K562 (cell line): ENCODE data around the gene PARPBP. TPM values are rescaled to one million over a fixed set of nuclear protein-coding genes. Genes with fewer than 3 reads are reported as not detected.

Experiments used
- ATAC-seq: fragments of 200-7000 bp; cut with Tn5 transposase; 3 replicates; pipeline ENCODE4 v1.9.1; 2020; ENCODE audit warnings: moderate library complexity
- BruUV-seq: library from RNA; stranded (reverse); fragments of 400-500 nt; replicated peaks from 2 replicates; lab custom pipeline; 2021; lab: Mats Ljungman, UMichigan
- CTCF ChIA-PET: fragments of 300-600 bp; formaldehyde crosslinking; extraction: SDS; loops from one replicate; lab custom pipeline; 2021; ENCODE audit warnings: low intra/inter-chr PET ratio; lab: Yijun Ruan, JAX
- POLR2A ChIA-PET: fragments of 300-600, 350-650 bp; sonication (Branson Sonifier 250); formaldehyde crosslinking; extraction: SDS; loops from one replicate; lab custom pipeline; 2021; ENCODE audit warnings: antibody characterized with exemption, inconsistent platforms; lab: Yijun Ruan, JAX
- DNase-seq, 4 experiments: peaks; one replicate each; pipeline versions ENCODE4 v3.0.0 to v3.0.0-alpha.2; 2011 to 2018; ENCODE audit warnings: low spot score in 3 of 4, mixed read lengths in 3 of 4; ENCODE audit errors: extremely low read depth in 1 of 4
- FAIRE-seq: peaks from 2 replicates; lab custom pipeline; 2011; peaks lifted over from hg19 to GRCh38; lab: Jason Lieb, UNC
- H2AFZ ChIP-seq: 2 replicates; pipeline ENCODE4 v1.6.0; 2011; ENCODE audit warnings: low read depth, low read length, control low read depth, inconsistent platforms
- H3K27ac ChIP-seq: fragments of 200-600 bp; 3 replicates; pipeline ENCODE4 v1.8.0; 2011; ENCODE audit warnings: low read depth, mild to moderate bottlenecking, control low read depth, inconsistent platforms, low read length, moderate library complexity, mixed read lengths; ENCODE audit errors: extremely low read depth
- H3K27me3 ChIP-seq, 2 experiments: fragments of 300-600 bp in 1 of 2; 2 replicates in 1 of 2; 3 replicates in 1 of 2; pipeline versions ENCODE4 v1.6.0 to v1.8.0; 2011; ENCODE audit warnings: inconsistent platforms in 2 of 2, low read length in 2 of 2, mild to moderate bottlenecking in 1 of 2, mixed read lengths in 1 of 2, moderate library complexity in 1 of 2; ENCODE audit not compliant: control insufficient read depth in 2 of 2, insufficient read depth in 2 of 2
- H3K36me3 ChIP-seq: fragments of 300-600 bp; 3 replicates; pipeline ENCODE4 v1.8.0; 2011; ENCODE audit warnings: mild to moderate bottlenecking, low read length, inconsistent platforms; ENCODE audit not compliant: control insufficient read depth, insufficient read depth
- H3K4me1 ChIP-seq, 2 experiments: fragments of 200-600 bp in 1 of 2; replicated peaks in 1 of 2; 2 replicates in 1 of 2; 3 replicates in 1 of 2; pipeline versions ENCODE4 v1.5.1 to v1.8.0; 2011; ENCODE audit warnings: inconsistent platforms in 2 of 2, low read length in 2 of 2, mild to moderate bottlenecking in 1 of 2, mixed read lengths in 1 of 2, moderate library complexity in 1 of 2; ENCODE audit not compliant: control insufficient read depth in 2 of 2, insufficient read depth in 2 of 2
- H3K4me2 ChIP-seq: 2 replicates; pipeline ENCODE4 v1.6.1; 2011; ENCODE audit warnings: low read length, control low read depth, inconsistent platforms, mixed read lengths; ENCODE audit not compliant: insufficient read depth
- H3K4me3 ChIP-seq: fragments of 200-600 bp; sonication (generic), shearing (Covaris generic); 2 replicates; pipeline ENCODE4 v1.5.1; 2016; ENCODE audit warnings: control low read depth, inconsistent platforms
- H3K79me2 ChIP-seq: fragments of 200-600 bp; 3 replicates; pipeline ENCODE4 v1.8.0; 2011; ENCODE audit warnings: low read length, inconsistent platforms; ENCODE audit not compliant: control insufficient read depth, insufficient read depth
- H3K9ac ChIP-seq, 2 experiments: 2 replicates each; pipeline versions ENCODE4 v1.6.0 to v1.6.1; 2011; ENCODE audit warnings: low read depth in 2 of 2, low read length in 2 of 2, control low read depth in 1 of 2, inconsistent platforms in 1 of 2, mild to moderate bottlenecking in 1 of 2, mixed read lengths in 1 of 2; ENCODE audit not compliant: insufficient read depth in 1 of 2
- H3K9me1 ChIP-seq: one replicate; pipeline ENCODE4 v1.6.0; 2011; ENCODE audit warnings: inconsistent platforms, mild to moderate bottlenecking, low read length, moderate library complexity; ENCODE audit not compliant: control insufficient read depth, insufficient read depth
- H3K9me3 ChIP-seq: replicated peaks from 2 replicates; pipeline ENCODE4 v1.5.1; 2011; ENCODE audit warnings: low read depth, low read length, inconsistent platforms; ENCODE audit not compliant: control insufficient read depth, insufficient read depth
- H4K20me1 ChIP-seq: replicated peaks from 2 replicates; pipeline ENCODE4 v1.6.1; 2011; ENCODE audit warnings: low read length, inconsistent platforms, mixed read lengths; ENCODE audit not compliant: control insufficient read depth, insufficient read depth
- MBD1 ChIP-seq: fragments of 250-450 bp; sonication (Bioruptor Pico); IDR thresholded peaks from 2 replicates; pipeline ENCODE4 v1.8.0; 2022; ENCODE audit warnings: inconsistent platforms
- WGBS: fragments of 100-300 bp; shearing (Covaris generic); methylation state at CpG from one replicate; pipeline ENCODE4 v1.1.6; 2016; ENCODE audit warnings: low coverage, mixed read lengths; ENCODE audit not compliant: insufficient coverage; ENCODE audit errors: missing lambda C conversion rate; 5-methylcytosine and 5-hydroxymethylcytosine counted together
- in situ Hi-C: fragments of 300-500 bp; cut with MboI; formaldehyde crosslinking; loops from 4 replicates; pipeline ENCODE4 v1.15.0; 2018; ENCODE audit warnings: inconsistent platforms, mixed read lengths
- intact Hi-C: fragments of 100-400 bp; cut with micrococcal nuclease; formaldehyde crosslinking; loops from 2 replicates; pipeline ENCODE4 v1.14.2; 2022
- polyA plus RNA-seq, 8 experiments: library from polyadenylated mRNA; depleted of rRNA in 4 of 8; stranded (reverse) in 5 of 8; unstranded in 3 of 8; fragments of >200 nt; fragmentation: Nextera tagmentation in 2 of 8; fragmentation: Illumina TruSeq in 1 of 8; extraction: Ambion mirVana in 2 of 8; extraction: Trizol in 1 of 8; gene quantifications; 2 replicates each; pipeline versions ENCODE4 v1.2.1 to v1.2.3, GENCODE V29; 2011 to 2014; ENCODE audit warnings: inconsistent platforms in 1 of 8, missing spikeins in 1 of 8
- total RNA-seq, 7 experiments: library from RNA; depleted of rRNA in 6 of 7; stranded (reverse); fragments of >200 nt in 6 of 7; fragmentation: Illumina TruSeq in 2 of 7; extraction: Trizol in 2 of 7; gene quantifications; 2 replicates each; pipeline versions ENCODE4 v1.2.1 to v1.2.3, GENCODE V29; 2011 to 2021; ENCODE audit warnings: low replicate concordance in 1 of 7
- TF ChIP-seq, protein P1 (sequence below): fragments of 450-650 bp; formaldehyde crosslinking; IDR thresholded peaks from 2 replicates; pipeline ENCODE4 v1.4.0; 2022; ENCODE audit warnings: missing genetic modification characterization

PARPBP gene
- total and polyA plus RNA-seq, 9 of the 15 experiments (the other 6 are each of a cell fraction or from before 2014, with no cell fraction given) = 26.1 to 62.5 (median 49.0) TPM

- Histone ChIP-seq H2AFZ (no peak overlapping the region), H3K79me2 (no peaks in the 10 kb centered on the region), H3K4me2 (no peak overlapping the region), H3K9me1 (no peaks in the 10 kb centered on the region), H3K9me3 (no peaks in the 10 kb centered on the region), H3K4me3 (no peak overlapping the region), H3K36me3 (no peaks in the 10 kb centered on the region), H3K4me1 (no peaks in the 10 kb centered on the region)
- intact Hi-C loops (no loop called here), in situ Hi-C loops (no loop called here)
- POLR2A ChIA-PET = no interaction called here
- no peak for FAIRE-seq
- no peak for ATAC-seq
- CTCF ChIA-PET = no interaction called here
- WGBS = 3% methylated on average over 2 of the region's 2 CpGs
- TF ChIP-seq, protein P1, sequence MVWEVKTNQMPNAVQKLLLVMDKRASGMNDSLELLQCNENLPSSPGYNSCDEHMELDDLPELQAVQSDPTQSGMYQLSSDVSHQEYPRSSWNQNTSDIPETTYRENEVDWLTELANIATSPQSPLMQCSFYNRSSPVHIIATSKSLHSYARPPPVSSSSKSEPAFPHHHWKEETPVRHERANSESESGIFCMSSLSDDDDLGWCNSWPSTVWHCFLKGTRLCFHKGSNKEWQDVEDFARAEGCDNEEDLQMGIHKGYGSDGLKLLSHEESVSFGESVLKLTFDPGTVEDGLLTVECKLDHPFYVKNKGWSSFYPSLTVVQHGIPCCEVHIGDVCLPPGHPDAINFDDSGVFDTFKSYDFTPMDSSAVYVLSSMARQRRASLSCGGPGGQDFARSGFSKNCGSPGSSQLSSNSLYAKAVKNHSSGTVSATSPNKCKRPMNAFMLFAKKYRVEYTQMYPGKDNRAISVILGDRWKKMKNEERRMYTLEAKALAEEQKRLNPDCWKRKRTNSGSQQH (CRISPR knock-in tag) = no peak
- TF ChIP-seq MBD1 (CRISPR knock-in tag) = no peak
- TF ChIP-seq, all 486 proteins: peak for 0
- Histone ChIP-seq H4K20me1 (no peaks in the 10 kb centered on the region), H3K27me3 (no peaks in the 10 kb centered on the region), H3K27ac (no peak overlapping the region), H3K9ac (no peak overlapping the region)
- DNase-seq = no peak
- no TSS peak for BruUV-seq
These were observed 114.6 kb downstream of the PARPBP start for GRCh38 chr12:102234599-102234998.
